Sigmoid colon (tissue), 7 donors: ENCODE measurements around the gene TMC2. TPM values are rescaled to one million over a fixed set of nuclear protein-coding genes. Genes with fewer than 3 reads are reported as not detected.

Source experiments
- DNase-seq: peaks from one replicate; pipeline ENCODE4 v3.0.0-alpha.2; 2019
- H3K27ac ChIP-seq, 4 donors: fragments of 200-600 bp; sonication (generic); one replicate each; pipeline ENCODE4 v1.5.1; 2016 to 2019; ENCODE audit warnings: mild to moderate bottlenecking in 1 of 4
- H3K27me3 ChIP-seq, 3 donors: fragments of 200-600 bp; sonication (generic); one replicate each; pipeline ENCODE4 v1.5.1; 2019; ENCODE audit warnings: mild to moderate bottlenecking in 1 of 3
- H3K36me3 ChIP-seq, 4 donors: fragments of 200-600 bp; sonication (generic); one replicate each; pipeline ENCODE4 v1.5.1; 2016 to 2019
- H3K4me1 ChIP-seq, 4 donors: fragments of 200-600 bp; sonication (generic); one replicate each; pipeline ENCODE4 v1.5.1; 2017 to 2019
- H3K4me3 ChIP-seq, 4 donors: fragments of 200-600 bp; sonication (generic); one replicate each; pipeline ENCODE4 v1.5.1; 2017 to 2019; ENCODE audit warnings: mild to moderate bottlenecking in 2 of 4, moderate library complexity in 1 of 4
- H3K9me3 ChIP-seq, 4 donors: fragments of 200-600 bp in 3 of 4; sonication (generic) in 3 of 4; one replicate each; pipeline versions ENCODE4 v1.5.1 to v1.6.1; 2013 to 2019
- EP300 ChIP-seq, 4 donors: sonication (generic); formaldehyde crosslinking; IDR thresholded peaks; one replicate each; pipeline ENCODE4 v1.6.1; 2017; ENCODE audit warnings: antibody characterized with exemption in 4 of 4
- POLR2A ChIP-seq, 2 donors: fragments of 450-650 bp; IDR thresholded peaks; one replicate each; pipeline ENCODE4 v1.6.1; 2016; ENCODE audit warnings: antibody characterized with exemption in 2 of 2, mild to moderate bottlenecking in 2 of 2, moderate library complexity in 2 of 2
- POLR2AphosphoS5 ChIP-seq, 4 donors: sonication (generic); formaldehyde crosslinking; IDR thresholded peaks; one replicate each; pipeline ENCODE4 v1.6.1; 2017; ENCODE audit warnings: antibody characterized with exemption in 4 of 4
- WGBS, 2 donors: extraction: QIAGEN DNeasy Blood & Tissue Kit; methylation state at CpG; one replicate each; pipeline ENCODE4 v1.1.7; 2013; 5-methylcytosine and 5-hydroxymethylcytosine counted together
- intact Hi-C: fragments of 100-400 bp; cut with DNase I; formaldehyde crosslinking; loops from one replicate; pipeline ENCODE4 v1.15.1; 2023
- polyA plus RNA-seq, 3 donors: library from polyadenylated mRNA; stranded (reverse); fragments of 200-250 nt; gene quantifications; one replicate each; pipeline ENCODE4 v1.2.3, GENCODE V29; 2013
- total RNA-seq, 4 donors: library from RNA; depleted of rRNA; stranded (reverse); fragments of >200 nt; gene quantifications; one replicate each; pipeline ENCODE4 v1.1.0, GENCODE V29; 2016
- TF ChIP-seq, protein P1 (sequence below), 4 experiments: fragments of 450-650 bp in 3 of 4; fragments of 200-600 bp in 1 of 4; IDR thresholded peaks; one replicate each; pipeline ENCODE4 v1.5.1; 2016 to 2019; ENCODE audit warnings: antibody characterized with exemption in 4 of 4, mild to moderate bottlenecking in 3 of 4, moderate library complexity in 2 of 4
- donor health status: healthy with polysubstance abuse.
- donor health status: Bipolar disorder and iron deficiency.
- donor health status: healthy.

The TMC2 gene
- total and polyA plus RNA-seq, 7 donors, result 0.19 to 0.60 (median 0.28) TPM; not detected in 4

DNA sequence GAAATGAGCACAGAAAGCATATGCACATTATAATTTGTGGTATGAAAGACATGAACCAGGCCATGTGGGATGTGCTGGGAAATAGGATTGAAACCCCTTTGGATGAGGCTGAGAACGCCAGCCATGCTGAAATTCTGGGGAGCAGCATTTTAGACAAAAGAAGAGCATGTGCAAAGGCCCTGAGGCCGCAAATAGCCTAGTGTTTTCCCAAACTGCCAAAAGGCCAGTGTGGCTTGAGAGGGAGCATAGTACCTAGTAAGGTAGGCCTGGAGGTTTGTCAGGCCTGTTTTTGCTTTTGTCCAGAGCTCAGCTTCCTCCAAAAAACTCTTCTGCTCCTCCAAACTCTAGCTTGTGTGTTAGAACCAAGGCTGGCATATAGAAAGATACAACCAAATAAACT is 58.7 kb downstream of the TMC2 start:
- intact Hi-C loops, result no loop called here
- H3K4me3 ChIP-seq, result no peak overlapping the region
- no peaks in the 10 kb centered on the region for H3K36me3 ChIP-seq
- no peak overlapping the region for H3K27ac ChIP-seq
- peaks cover 0 to 8% (median 0%) of the 10 kb centered on the region in 3 donors for H3K27me3 ChIP-seq
- no peaks in the 10 kb centered on the region for H3K4me1 ChIP-seq
- H3K9me3 ChIP-seq, result no peaks in the 10 kb centered on the region
- DNase-seq, result no peak
- WGBS, 2 donors, result 92 to 93% methylated on average over 2 of the region's 2 CpGs
- TF ChIP-seq POLR2A (IDR thresholded peaks at IDR 0.05) (no peak), EP300 (IDR thresholded peaks at IDR 0.05) (no peak), POLR2AphosphoS5 (IDR thresholded peaks at IDR 0.05) (no peak)
- TF ChIP-seq, protein P1, sequence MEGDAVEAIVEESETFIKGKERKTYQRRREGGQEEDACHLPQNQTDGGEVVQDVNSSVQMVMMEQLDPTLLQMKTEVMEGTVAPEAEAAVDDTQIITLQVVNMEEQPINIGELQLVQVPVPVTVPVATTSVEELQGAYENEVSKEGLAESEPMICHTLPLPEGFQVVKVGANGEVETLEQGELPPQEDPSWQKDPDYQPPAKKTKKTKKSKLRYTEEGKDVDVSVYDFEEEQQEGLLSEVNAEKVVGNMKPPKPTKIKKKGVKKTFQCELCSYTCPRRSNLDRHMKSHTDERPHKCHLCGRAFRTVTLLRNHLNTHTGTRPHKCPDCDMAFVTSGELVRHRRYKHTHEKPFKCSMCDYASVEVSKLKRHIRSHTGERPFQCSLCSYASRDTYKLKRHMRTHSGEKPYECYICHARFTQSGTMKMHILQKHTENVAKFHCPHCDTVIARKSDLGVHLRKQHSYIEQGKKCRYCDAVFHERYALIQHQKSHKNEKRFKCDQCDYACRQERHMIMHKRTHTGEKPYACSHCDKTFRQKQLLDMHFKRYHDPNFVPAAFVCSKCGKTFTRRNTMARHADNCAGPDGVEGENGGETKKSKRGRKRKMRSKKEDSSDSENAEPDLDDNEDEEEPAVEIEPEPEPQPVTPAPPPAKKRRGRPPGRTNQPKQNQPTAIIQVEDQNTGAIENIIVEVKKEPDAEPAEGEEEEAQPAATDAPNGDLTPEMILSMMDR (IDR thresholded peaks at IDR 0.05), result no peak

- no peaks in the 10 kb centered on the region for H3K9me3 ChIP-seq
- no peaks in the 10 kb centered on the region for H3K4me1 ChIP-seq
- intact Hi-C loops, result no loop called here
- H3K36me3 ChIP-seq, result no peaks in the 10 kb centered on the region
- no peak for DNase-seq
- no peak overlapping the region for H3K4me3 ChIP-seq
- TF ChIP-seq POLR2AphosphoS5 (IDR thresholded peaks at IDR 0.05) (no peak), POLR2A (IDR thresholded peaks at IDR 0.05) (no peak), EP300 (IDR thresholded peaks at IDR 0.05) (no peak)
- TF ChIP-seq, protein P1 (IDR thresholded peaks at IDR 0.05), result no peak
- WGBS, 2 donors, result 54 to 58% methylated on average over 8 of the region's 8 CpGs
- H3K27me3 ChIP-seq, result peaks cover 0 to 5% (median 0%) of the 10 kb centered on the region in 3 donors
- H3K27ac ChIP-seq, result no peak overlapping the region
These were observed 60.4 kb downstream of the TMC2 start for GRCh38 chr20:2596673-2597279.

DNA sequence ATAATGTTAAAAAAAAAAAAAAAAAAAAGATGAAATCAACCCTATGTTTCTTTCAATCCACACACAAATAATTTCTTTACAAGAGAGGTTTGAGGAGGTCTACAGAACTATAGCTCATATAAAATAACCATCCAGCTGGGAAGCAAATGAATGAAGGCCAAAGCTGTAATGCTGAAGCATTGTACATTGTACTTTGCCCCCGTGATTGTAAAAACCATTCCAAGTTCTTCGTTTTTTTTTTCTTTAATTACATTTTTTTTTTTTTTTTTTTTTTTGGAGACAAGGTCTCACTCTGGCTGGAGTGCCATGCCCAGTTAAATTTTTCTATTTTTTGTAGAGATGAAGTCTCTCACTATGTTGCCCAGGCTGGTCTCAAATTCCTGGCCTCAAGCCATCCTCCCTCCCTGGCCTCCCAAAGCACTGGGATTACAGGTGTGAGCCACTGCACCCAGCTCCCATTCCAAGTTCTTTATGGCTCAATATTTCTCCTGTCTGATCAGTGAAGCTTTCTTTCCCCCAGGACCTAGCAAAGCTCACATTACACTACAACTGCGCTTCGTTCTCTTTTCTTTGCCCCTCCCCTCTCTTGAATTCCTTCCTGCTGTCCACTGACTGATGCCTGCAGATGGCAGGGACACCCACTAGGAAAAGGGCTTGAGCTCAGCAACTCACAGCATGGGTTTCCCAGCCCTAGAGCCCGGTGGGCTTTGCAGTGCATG is 63.1 kb downstream of the TMC2 start:
- Histone ChIP-seq H3K27me3 (peaks cover 0 to 5% (median 0%) of the 10 kb centered on the region in 3 donors), H3K27ac (no peak overlapping the region), H3K4me1 (no peaks in the 10 kb centered on the region), H3K4me3 (no peak overlapping the region), H3K36me3 (no peaks in the 10 kb centered on the region), H3K9me3 (no peaks in the 10 kb centered on the region)
- intact Hi-C loops, result no loop called here
- DNase-seq, result no peak
- WGBS, 2 donors, result 6 to 37% methylated on average over 5 of the region's 5 CpGs
- TF ChIP-seq POLR2A (IDR thresholded peaks at IDR 0.05), result no peak
- TF ChIP-seq POLR2AphosphoS5 (IDR thresholded peaks at IDR 0.05), result no peak
- TF ChIP-seq, protein P1 (IDR thresholded peaks at IDR 0.05), result no peak
- TF ChIP-seq EP300 (IDR thresholded peaks at IDR 0.05), result no peak

- TF ChIP-seq, protein P1 (IDR thresholded peaks at IDR 0.05), result no peak
- no peak for TF ChIP-seq EP300 (IDR thresholded peaks at IDR 0.05)
- TF ChIP-seq POLR2A (IDR thresholded peaks at IDR 0.05), result no peak
- no peak for TF ChIP-seq POLR2AphosphoS5 (IDR thresholded peaks at IDR 0.05)
- no peaks in the 10 kb centered on the region for H3K36me3 ChIP-seq
- intact Hi-C loops, result no loop called here
- no peaks in the 10 kb centered on the region for H3K4me1 ChIP-seq
- H3K9me3 ChIP-seq, result peaks cover 0 to 10% (median 1%) of the 10 kb centered on the region in 4 donors
- 44 to 73% methylated on average over 9 of the region's 9 CpGs for WGBS, 2 donors
- H3K27ac ChIP-seq, result no peak overlapping the region
- no peaks in the 10 kb centered on the region for H3K27me3 ChIP-seq
- no peak for DNase-seq
- H3K4me3 ChIP-seq, result no peak overlapping the region
These were observed 65.8 kb downstream of the TMC2 start for GRCh38 chr20:2602046-2602735.
